Keratinocyte (primary cell): ENCODE results near the gene DCLK1. TPM values are rescaled to one million over a fixed set of nuclear protein-coding genes. Genes with fewer than 3 reads are reported as not detected.

Experiments used
- DNase-seq: peaks from one replicate; pipeline ENCODE4 v3.0.0-alpha.2; 2011; ENCODE audit warnings: low read depth, missing footprints, low spot score
- FAIRE-seq: peaks from 2 replicates; lab custom pipeline; 2011; peaks lifted over from hg19 to GRCh38; lab: Jason Lieb, UNC
- H2AFZ ChIP-seq: 2 replicates; pipeline ENCODE4 v1.6.0; 2012; ENCODE audit warnings: low read length, control low read depth, inconsistent platforms; ENCODE audit not compliant: control insufficient read depth
- H3K27ac ChIP-seq: 2 replicates; pipeline ENCODE4 v1.5.1; 2011; ENCODE audit warnings: low read length; ENCODE audit not compliant: control insufficient read depth, insufficient read depth
- H3K27me3 ChIP-seq: 3 replicates; pipeline ENCODE4 v1.6.0; 2011; ENCODE audit warnings: low read length; ENCODE audit not compliant: control insufficient read depth, insufficient read depth; ENCODE audit errors: extremely low read depth
- H3K36me3 ChIP-seq, 2 experiments: 2 replicates in 1 of 2; 3 replicates in 1 of 2; pipeline ENCODE4 v1.5.1; 2011; ENCODE audit warnings: low read length in 2 of 2, mild to moderate bottlenecking in 1 of 2; ENCODE audit not compliant: control insufficient read depth in 2 of 2, insufficient read depth in 2 of 2; ENCODE audit errors: extremely low read depth in 1 of 2
- H3K4me1 ChIP-seq: 3 replicates; pipeline ENCODE4 v1.5.1; 2011; ENCODE audit warnings: low read length; ENCODE audit not compliant: control insufficient read depth, insufficient read depth; ENCODE audit errors: extremely low read depth
- H3K4me2 ChIP-seq: 3 replicates; pipeline ENCODE4 v1.6.0; 2011; ENCODE audit warnings: low read depth, low read length; ENCODE audit not compliant: control insufficient read depth, insufficient read depth; ENCODE audit errors: extremely low read depth
- H3K4me3 ChIP-seq, 3 experiments: fragments of 200-600 bp in 1 of 3; sonication (generic) in 1 of 3; 2 replicates in 2 of 3; 3 replicates in 1 of 3; pipeline ENCODE4 v1.5.1; 2011 to 2016; ENCODE audit warnings: low read length in 3 of 3, mild to moderate bottlenecking in 3 of 3, control low read depth in 2 of 3, inconsistent platforms in 1 of 3, low read depth in 1 of 3, mixed read lengths in 1 of 3, mixed run types in 1 of 3, moderate library complexity in 1 of 3; ENCODE audit not compliant: control insufficient read depth in 2 of 3, insufficient read depth in 2 of 3; ENCODE audit errors: extremely low read depth in 1 of 3
- H3K79me2 ChIP-seq: 2 replicates; pipeline ENCODE4 v1.6.0; 2012; ENCODE audit warnings: low read length; ENCODE audit not compliant: control insufficient read depth, insufficient read depth
- H3K9ac ChIP-seq: 3 replicates; pipeline ENCODE4 v1.6.0; 2011; ENCODE audit warnings: low read length; ENCODE audit not compliant: control insufficient read depth, insufficient read depth; ENCODE audit errors: extremely low read depth
- H3K9me1 ChIP-seq: 3 replicates; pipeline ENCODE4 v1.6.0; 2011; ENCODE audit warnings: low read length; ENCODE audit not compliant: control insufficient read depth, insufficient read depth; ENCODE audit errors: extremely low read depth
- H3K9me3 ChIP-seq: 2 replicates; pipeline ENCODE4 v1.5.1; 2012; ENCODE audit warnings: low read depth, low read length; ENCODE audit not compliant: control insufficient read depth
- H4K20me1 ChIP-seq: 3 replicates; pipeline ENCODE4 v1.6.0; 2011; ENCODE audit warnings: low read length; ENCODE audit not compliant: control insufficient read depth, insufficient read depth; ENCODE audit errors: extremely low read depth
- CTCF ChIP-seq, 3 experiments: IDR thresholded peaks in 1 of 3; conservative IDR thresholded peaks in 1 of 3; optimal IDR thresholded peaks in 1 of 3; 2 replicates in 2 of 3; 3 replicates in 1 of 3; pipeline versions ENCODE3 to v1.5.1; 2011; ENCODE audit warnings: low read length in 3 of 3, mild to moderate bottlenecking in 3 of 3, moderate library complexity in 2 of 3, control low read depth in 1 of 3, inconsistent platforms in 1 of 3; ENCODE audit not compliant: insufficient read depth in 2 of 3; ENCODE audit errors: extremely low read depth in 1 of 3
- EZH2 ChIP-seq: IDR thresholded peaks from one replicate; pipeline ENCODE4 v1.6.1; 2012; ENCODE audit warnings: inconsistent platforms, mild to moderate bottlenecking, low read length, moderate library complexity
- dilution Hi-C: fragments of 300-500 bp; cut with MboI; formaldehyde crosslinking; loops from one replicate; pipeline ENCODE4 v1.7.0; 2020; ENCODE audit warnings: low sequenced_read_pairs; ENCODE audit not compliant: extremely low pct_ligation_motif_present
- polyA plus RNA-seq, 5 experiments: library from polyadenylated mRNA; depleted of rRNA in 3 of 5; stranded (reverse) in 3 of 5; stranded (forward) in 1 of 5; unstranded in 1 of 5; fragments of >200 nt; gene quantifications; 1 replicate in 1 of 5; 2 replicates in 3 of 5; 3 replicates in 1 of 5; pipeline versions ENCODE4 v1.2.1 to v1.2.3, GENCODE V29; 2011 to 2012; ENCODE audit warnings: missing spikeins in 2 of 5, low read depth in 1 of 5, low replicate concordance in 1 of 5

DCLK1 gene
- polyA plus RNA-seq, 1 donor (not counting 4 experiments of a cell fraction or from before 2014, with no cell fraction given): 0.04 TPM

- dilution Hi-C loops: loop anchor here (10.0 kb wide), 1 partner anchor 61 kb away; no protein-coding TSS in a partner anchor
- no peak for DNase-seq
- Histone ChIP-seq H3K9ac (no peak overlapping the region), H3K36me3 (no peaks in the 10 kb centered on the region), H3K79me2 (no peaks in the 10 kb centered on the region), H2AFZ (no peak overlapping the region), H3K4me3 (no peak overlapping the region), H3K9me3 (no peaks in the 10 kb centered on the region), H3K27ac (no peak overlapping the region), H3K27me3 (no peaks in the 10 kb centered on the region), H3K4me2 (no peak overlapping the region), H3K9me1 (no peaks in the 10 kb centered on the region), H4K20me1 (no peaks in the 10 kb centered on the region), H3K4me1 (no peaks in the 10 kb centered on the region)
- no peak for FAIRE-seq
- TF ChIP-seq CTCF (optimal IDR thresholded peaks at IDR 0.05 in 1 of 3, IDR thresholded peaks at IDR 0.05 in 1 of 3, conservative IDR thresholded peaks at IDR 0.05 in 1 of 3; ENCODE audit: extremely low read depth in 1 of 3, insufficient read depth in 2 of 3, low read length in 3 of 3) (no peak), EZH2 (no peak)
These were observed 387.0 kb downstream of the DCLK1 start for GRCh38 chr13:35744144-35744543.

- DNase-seq (no peak), FAIRE-seq (no peak)
- Histone ChIP-seq H3K36me3 (no peaks in the 10 kb centered on the region), H3K27ac (no peak overlapping the region), H3K27me3 (no peaks in the 10 kb centered on the region), H3K79me2 (no peaks in the 10 kb centered on the region), H4K20me1 (no peaks in the 10 kb centered on the region), H3K4me2 (no peak overlapping the region), H3K9ac (no peak overlapping the region), H3K9me1 (no peaks in the 10 kb centered on the region), H3K9me3 (no peaks in the 10 kb centered on the region), H3K4me3 (no peak overlapping the region), H2AFZ (no peak overlapping the region), H3K4me1 (no peaks in the 10 kb centered on the region)
- dilution Hi-C loops: loop anchor here (10.0 kb wide), 1 partner anchor 62 kb away; no protein-coding TSS in a partner anchor
- no peak for TF ChIP-seq EZH2
These were observed 388.0 kb downstream of the DCLK1 start for GRCh38 chr13:35743165-35743564.

- Histone ChIP-seq H3K9ac (no peak overlapping the region), H3K4me1 (no peaks in the 10 kb centered on the region), H3K27ac (no peak overlapping the region), H3K36me3 (no peaks in the 10 kb centered on the region), H3K9me1 (no peaks in the 10 kb centered on the region), H4K20me1 (no peaks in the 10 kb centered on the region), H3K9me3 (no peaks in the 10 kb centered on the region), H3K4me2 (no peak overlapping the region), H3K79me2 (no peaks in the 10 kb centered on the region), H3K4me3 (no peak overlapping the region), H2AFZ (no peak overlapping the region), H3K27me3 (no peaks in the 10 kb centered on the region)
- no peak for DNase-seq
- FAIRE-seq: no peak
- dilution Hi-C loops: loop anchor here (10.0 kb wide), 1 partner anchor 63 kb away; no protein-coding TSS in a partner anchor
- TF ChIP-seq EZH2: no peak
- TF ChIP-seq CTCF (optimal IDR thresholded peaks at IDR 0.05 in 1 of 3, IDR thresholded peaks at IDR 0.05 in 1 of 3, conservative IDR thresholded peaks at IDR 0.05 in 1 of 3; ENCODE audit: extremely low read depth in 1 of 3, insufficient read depth in 2 of 3, low read length in 3 of 3): no peak
These were observed 389.5 kb downstream of the DCLK1 start for GRCh38 chr13:35741657-35742056.
